Endometrium (tissue), 2 donors: ENCODE measurements around the gene ALK.

Experiments
- FAIRE-seq: peaks from 2 replicates; lab custom pipeline; 2012; peaks lifted over from hg19 to GRCh38; lab: Jason Lieb, UNC
- donor health status: control.
- donor health status: control.

The ALK gene

GRCh38 chr2:29573147-29573546, 348.2 kb downstream of the ALK start:
- no peak for FAIRE-seq

DNA sequence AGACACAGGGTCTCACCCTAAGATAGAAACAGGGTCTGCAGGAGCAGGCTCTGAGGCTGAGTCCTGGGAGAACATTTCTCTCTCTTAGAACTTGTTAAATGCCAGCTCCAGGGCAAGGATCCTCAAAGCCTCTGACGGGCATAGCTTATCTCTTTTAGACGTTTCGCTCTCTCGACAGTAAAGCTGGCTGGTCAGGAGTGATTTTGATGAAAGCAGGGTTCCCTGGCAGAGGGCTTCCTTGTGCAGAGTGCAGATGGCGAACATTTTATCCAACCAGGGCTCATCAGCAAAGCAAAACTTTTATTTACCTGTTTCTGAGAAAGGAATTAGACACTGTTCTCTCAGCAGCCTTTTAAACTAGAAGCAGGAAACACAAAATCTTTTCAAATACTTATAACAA, 350.8 kb downstream of the ALK start:
- FAIRE-seq = no peak

GRCh38 chr2:29567906-29568520, 353.4 kb downstream of the ALK start:
- FAIRE-seq = no peak

DNA sequence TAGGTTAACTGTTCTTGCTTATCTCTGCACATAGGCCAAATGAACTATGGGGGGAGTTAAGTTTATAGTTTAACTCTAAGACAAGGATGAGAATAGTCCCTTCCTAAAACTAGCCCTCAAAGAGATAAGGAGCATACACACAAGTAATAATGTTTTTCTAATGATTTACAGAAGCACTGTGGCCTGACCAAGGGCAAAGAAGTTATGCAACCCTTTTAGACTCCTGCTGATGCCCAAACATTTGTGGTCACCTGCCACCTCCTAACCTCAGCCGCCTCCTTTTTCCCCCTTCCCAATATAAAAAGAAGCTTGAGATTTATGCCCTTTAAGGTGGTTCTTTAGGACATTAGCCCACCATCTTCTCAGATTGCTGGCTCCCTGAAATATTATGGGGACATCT, 357.7 kb downstream of the ALK start:
- no peak for FAIRE-seq

- no peak for FAIRE-seq
Observed at GRCh38 chr2:29562896-29563295, 358.5 kb downstream of the ALK start.

DNA sequence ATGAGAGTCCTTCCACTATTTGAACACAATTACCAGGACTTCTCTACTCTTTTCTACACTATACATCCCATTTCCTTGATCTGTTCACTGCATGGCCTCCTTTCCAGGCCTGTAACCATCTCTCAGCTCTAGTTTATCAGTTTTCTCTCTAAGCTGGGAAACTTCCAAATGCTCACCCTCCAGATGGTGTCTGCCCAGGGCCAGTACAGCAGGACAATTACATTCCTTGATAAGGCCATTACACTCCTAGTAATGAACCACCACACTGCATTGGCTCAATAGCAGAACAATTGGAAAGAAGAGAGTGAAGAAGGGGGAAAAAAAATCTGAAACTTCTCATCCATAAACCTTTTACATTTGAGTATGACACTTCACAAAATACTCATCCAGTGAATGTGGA, 359.1 kb downstream of the ALK start:
- FAIRE-seq = no peak

- no peak for FAIRE-seq
Observed at GRCh38 chr2:29561628-29562027, 359.8 kb downstream of the ALK start.

GRCh38 chr2:29561181-29561580, 360.2 kb downstream of the ALK start:
- FAIRE-seq = no peak

GRCh38 chr2:29560566-29560965, 360.8 kb downstream of the ALK start:
- no peak for FAIRE-seq

- no peak for FAIRE-seq
Observed at GRCh38 chr2:29560030-29560429, 361.4 kb downstream of the ALK start.

DNA sequence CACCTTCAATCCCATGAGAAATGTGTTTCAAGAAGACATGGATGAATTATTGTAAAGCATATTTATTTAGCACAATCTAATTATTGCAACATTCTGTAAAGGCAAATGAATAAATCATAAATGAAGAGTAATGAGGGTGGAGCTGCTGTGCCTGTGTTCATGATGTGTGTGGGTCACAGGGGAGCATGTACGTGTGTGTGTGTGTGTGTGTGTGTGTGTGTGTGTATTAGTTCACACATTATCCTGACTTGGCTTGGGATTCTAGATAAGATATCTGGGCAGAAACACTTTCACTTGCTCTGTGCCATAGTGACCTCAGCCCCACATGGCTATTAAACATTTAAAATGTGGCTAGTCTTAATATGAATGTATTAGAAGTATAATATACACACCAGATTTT, 361.8 kb downstream of the ALK start:
- no peak for FAIRE-seq

- FAIRE-seq = no peak
Observed at GRCh38 chr2:29558097-29558496, 363.3 kb downstream of the ALK start.

DNA sequence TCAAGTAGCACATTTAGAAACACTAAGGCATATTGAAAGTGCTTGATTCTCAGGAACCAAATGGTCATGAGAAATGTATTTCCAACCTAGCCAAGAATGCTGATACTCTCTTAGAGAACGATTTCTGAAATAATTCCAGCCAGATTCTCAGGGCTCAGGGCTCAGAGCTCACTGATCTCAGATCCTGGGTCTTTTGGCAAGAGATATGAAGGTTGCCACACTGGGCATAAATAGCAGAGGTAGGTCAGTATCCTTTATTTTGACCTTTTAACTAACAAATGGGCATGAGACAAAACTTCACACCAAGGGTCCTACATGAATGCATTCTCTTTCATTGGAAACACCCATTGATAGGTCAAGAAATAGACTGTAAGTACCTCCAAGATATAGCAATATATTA, 364.1 kb downstream of the ALK start:
- FAIRE-seq = no peak

DNA sequence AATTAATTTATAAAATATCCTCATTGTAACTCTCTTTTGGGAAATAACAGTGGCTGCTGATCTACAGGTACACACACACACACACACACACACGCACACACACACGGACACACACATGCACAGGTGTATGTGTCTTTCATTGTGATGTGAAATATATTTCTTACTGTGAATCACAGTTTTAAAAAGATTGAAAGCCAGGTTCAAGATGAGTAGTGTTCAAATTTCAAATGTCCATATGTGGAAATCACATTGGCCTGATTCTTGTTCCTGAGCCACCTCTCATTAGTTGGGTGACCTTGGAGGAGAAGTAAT, 372.4 kb downstream of the ALK start:
- FAIRE-seq = no peak

DNA sequence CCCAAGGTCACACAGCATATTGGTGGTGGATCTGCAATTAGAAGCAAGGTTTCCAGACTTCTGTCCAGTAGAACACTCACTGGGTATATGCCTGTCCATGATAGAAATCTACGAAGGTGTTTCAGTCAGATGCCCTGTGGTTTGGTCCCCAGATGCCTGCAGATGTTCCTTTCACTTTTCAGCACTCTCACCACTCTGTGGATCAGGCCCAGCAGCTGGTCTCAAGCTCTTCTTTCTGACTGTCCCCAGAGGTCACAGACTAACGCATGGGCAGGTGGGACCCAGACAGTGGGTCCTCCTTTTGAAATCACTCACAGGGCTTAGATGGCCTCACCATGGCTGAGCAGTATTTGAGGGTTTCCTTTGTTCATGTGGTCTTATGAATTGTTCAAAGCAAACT, 376.5 kb downstream of the ALK start:
- FAIRE-seq = no peak

DNA sequence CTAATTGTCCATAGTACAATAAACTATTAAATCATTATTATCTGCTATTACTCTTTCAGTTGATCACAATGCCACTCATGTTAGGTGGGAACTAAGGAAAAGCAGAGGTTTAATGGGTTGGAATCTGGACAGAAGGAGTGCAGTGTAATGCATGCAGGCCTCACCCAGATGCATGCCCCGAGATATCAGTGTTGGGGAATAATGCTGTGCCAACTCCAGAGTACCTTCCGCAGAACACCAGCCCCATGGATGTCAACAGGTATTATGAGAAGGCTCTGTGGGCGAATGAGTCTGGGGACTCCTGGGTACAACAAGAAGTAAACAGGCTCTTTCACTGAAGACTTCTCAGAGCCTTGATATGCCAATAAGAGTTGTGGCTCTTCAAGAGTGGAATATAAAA, 377.4 kb downstream of the ALK start:
- FAIRE-seq = no peak

DNA sequence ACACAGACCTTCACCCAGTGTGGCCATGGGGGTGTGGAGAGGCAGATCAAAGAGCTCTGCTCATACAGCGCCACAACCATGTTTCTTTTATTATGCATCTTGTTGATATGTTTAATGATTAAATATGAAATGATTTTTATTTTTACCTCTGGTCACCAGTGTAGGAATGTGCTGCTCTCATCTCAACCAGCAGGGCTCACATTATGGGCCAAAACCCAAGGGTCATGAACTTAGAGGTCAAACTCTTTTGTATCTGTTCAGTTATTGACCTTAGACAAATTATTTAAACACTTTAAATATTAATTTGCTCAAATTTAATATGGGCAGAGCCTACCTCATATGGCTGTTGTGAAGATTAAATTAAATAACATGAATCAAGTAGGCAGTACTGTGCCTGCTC, 386.2 kb downstream of the ALK start:
- FAIRE-seq = no peak

DNA sequence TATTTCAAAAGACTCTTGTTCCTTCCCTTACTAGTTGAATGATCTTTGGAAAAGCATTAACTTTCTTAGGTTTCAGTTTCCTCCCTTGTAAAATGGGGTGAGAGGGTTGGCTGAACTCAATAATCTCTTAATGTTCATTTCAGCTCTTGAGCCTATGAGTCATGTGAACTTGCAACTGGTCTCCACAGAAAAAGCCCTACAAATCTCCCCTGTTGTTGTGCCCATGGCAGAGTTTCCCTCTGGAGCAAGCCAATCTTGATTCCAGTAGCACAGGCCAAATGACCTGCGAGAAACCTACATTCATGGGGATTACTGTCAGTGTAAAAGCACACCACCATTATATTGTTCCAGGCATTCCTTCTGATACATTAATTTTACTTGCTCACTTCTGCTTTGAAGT, 388.9 kb downstream of the ALK start:
- no peak for FAIRE-seq

- no peak for FAIRE-seq
Observed at GRCh38 chr2:29531626-29532025, 389.8 kb downstream of the ALK start.

DNA sequence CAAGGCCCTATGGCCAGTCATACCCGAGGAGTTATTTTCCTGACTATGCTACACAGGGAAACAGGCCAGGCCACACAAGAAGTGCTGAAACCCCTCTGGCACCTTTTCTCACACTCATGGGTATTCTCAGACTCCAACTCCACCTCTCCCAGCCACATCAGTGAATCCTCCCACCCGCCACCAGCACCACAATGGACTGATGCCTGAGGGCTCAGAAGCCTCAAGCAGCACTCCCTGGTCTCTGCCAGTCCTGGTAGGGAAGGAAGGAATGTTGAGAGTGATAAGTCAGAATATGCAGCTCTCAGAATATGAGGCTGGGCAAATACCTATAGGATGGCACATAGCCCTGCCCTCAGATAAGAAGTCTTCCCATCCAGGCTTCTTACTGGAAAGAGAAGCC, 391.1 kb downstream of the ALK start:
- no peak for FAIRE-seq

DNA sequence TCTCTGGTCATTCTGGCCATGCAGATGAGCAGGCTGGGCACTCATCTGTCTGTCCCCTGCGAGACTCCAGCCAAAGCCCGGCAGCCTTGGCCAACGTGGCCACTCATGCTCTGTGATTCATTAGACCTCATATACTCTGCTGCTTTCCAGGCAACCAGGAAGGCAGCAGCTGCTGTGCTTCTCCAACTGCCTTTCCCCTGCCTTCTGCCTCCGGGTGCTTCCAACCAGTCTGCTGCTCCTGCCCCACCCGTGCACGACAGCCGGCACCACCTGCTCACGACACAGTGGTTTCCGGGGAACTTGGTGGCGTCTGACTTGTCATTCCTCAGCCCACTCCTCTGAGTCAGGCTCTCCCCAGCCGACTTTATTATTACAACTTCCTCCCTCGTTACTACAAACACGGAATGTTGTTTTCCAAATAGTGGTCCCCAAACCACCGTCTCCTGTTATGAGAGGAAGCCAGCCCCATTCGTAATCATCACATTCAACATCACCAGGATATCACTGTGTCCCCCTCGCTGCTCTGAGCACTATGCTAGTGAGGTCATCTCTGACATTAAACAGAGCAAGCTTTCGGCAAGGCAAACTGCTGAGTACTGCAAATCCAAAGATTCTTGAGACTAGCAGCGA, 392.4 kb downstream of the ALK start:
- no peak for FAIRE-seq

GRCh38 chr2:29528371-29528770, 393.0 kb downstream of the ALK start:
- no peak for FAIRE-seq

DNA sequence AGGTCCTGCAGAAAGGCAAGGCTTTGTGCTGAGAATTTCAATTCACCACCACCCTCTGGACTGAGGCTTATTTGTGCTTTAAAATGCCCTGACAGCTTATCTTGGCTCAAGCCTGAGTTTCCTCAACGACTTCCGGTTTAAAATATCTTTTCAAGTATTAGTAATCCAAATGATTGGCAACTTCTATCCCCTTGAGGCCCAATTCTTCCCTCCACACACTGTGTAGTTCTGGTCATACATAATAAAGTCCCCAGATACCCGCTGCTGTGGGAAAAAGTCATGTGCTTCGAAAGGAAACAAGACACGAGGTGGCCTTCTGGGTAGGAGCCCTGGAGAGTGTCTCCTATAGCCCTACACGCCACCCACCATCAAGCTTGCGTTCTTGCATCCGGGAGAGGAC, 393.4 kb downstream of the ALK start:
- FAIRE-seq = no peak
